HG03378 (cell line): ENCODE data around the gene EIF4EBP2.

Experiments used
- ATAC-seq: cut with Tn5 transposase; IDR thresholded peaks from one replicate; pipeline ENCODE4 v1.9.1; 2021; ENCODE audit warnings: mild to moderate bottlenecking, moderate library complexity; ENCODE audit not compliant: unreplicated experiment

The EIF4EBP2 gene

GRCh38 chr10:70430493-70431445, 26.8 kb downstream of the EIF4EBP2 start:
- no peak for ATAC-seq

GRCh38 chr10:70432101-70432500, 28.2 kb downstream of the EIF4EBP2 start:
- no peak for ATAC-seq

GRCh38 chr10:70432561-70433263, 28.8 kb downstream of the EIF4EBP2 start:
- no peak for ATAC-seq

DNA sequence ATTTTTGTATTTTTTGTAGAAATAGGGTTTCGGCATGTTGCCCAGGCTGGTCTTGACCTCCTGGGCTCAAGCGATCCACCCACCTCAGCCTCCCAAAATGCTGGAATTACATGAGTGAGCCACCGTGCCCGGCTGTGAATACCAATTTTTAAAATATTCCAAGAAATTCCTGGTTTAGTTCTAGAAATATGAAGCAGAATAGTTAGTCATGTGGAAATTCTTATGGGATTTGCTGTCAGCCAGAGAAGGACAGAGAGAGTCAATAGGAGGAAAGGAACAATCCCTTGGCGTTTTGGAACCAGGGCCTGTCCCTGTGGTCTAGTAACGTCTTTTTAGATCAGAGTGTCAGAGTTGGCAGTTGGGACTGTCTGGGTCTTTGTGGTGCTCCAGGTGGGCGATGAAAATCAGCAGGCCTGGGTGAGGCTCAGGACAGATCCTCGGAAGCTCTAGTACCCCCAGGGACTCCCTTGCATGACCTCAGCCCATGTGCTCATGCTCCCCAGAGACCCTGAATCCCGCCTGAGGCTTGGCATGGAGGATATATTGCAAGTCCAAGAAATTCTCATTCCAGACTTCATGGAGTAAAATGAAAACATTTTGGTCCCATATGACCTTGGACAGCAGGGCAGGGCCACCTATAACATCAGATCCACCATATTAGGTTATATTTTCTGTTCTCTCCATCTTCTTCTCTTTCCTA, 29.8 kb downstream of the EIF4EBP2 start:
- ATAC-seq: no peak

DNA sequence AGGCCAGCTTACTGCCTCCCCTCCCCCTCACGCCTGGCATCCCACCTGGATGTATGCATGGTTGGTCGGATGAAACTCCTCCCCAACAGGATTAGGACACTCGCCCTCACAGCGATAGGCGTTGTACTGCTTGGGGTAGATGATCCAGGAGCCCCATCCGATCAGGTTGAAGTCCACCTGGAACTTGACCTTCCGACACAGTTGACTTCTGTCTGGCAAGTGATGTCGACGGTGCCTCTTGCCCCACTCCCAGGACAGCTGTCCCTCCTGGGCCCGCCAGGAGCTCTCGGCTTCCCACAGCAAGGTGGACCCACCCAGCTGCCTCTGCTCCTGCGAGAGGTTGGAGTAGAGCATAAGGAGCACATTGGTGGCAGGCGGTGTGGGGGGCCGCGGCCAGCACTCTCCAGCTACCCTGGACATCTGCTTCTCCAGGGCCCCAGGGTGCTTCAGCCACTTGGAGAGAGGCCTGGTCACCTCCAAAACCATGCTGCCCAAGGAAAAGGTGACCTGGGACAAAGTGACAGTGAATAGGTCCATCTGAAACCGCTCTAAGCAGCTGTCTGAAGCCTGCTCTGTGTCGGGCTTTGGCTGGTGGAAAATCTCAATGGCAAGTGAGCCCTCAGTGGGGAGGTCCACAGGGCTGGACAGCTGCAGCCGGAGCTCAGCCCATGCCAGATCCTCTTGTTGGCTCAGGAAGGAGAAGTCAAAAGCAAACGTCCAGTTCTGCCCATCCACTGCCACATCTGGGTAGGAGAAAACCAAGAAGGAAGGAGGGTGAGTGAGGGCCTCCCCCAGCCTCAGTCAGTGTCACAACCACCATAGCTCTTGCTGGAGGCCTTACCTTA, 31.5 kb downstream of the EIF4EBP2 start:
- no peak for ATAC-seq

GRCh38 chr10:70437721-70438120, 33.8 kb downstream of the EIF4EBP2 start:
- ATAC-seq: no peak

DNA sequence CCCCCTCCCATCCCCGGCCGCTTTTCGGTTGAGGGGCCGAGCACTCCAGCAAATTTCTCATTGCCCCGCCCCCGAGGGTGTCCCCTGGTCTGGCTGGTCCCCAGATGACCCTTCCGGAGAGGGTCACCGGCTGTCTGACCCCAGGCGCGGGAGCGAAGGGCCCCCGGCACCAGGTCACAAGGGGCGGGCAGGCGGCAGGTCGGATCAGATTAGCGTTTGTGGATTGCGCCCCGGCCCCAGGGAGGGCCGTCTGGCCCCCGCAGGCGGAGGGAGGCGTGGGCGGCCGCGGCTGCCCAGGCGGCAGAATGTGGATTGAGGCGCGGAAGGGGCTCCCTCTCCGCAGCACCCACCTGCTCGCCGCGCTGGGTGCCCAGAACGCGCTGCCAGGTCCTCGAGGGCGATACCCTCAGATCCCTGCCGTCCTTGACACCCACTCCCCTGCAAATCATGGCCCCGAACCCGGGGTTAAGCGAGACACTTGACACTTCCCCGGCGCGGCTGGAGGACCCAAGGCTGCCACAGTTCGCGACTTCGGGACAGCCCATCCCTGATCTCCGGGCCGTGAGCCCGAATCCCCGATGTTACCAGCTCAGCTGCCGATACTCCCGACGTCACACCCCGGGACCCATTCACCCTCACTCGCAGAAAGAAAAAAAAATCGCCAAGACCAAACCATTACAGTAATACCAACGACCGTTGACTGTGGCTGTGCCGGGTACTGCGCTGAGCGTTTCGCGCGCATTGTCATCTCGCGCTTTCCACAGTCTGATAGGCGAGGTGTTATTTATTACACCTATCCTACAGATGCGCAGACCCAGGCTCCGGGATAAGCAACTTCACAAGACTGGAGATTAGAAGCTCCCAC, 36.6 kb downstream of the EIF4EBP2 start:
- no peak for ATAC-seq

DNA sequence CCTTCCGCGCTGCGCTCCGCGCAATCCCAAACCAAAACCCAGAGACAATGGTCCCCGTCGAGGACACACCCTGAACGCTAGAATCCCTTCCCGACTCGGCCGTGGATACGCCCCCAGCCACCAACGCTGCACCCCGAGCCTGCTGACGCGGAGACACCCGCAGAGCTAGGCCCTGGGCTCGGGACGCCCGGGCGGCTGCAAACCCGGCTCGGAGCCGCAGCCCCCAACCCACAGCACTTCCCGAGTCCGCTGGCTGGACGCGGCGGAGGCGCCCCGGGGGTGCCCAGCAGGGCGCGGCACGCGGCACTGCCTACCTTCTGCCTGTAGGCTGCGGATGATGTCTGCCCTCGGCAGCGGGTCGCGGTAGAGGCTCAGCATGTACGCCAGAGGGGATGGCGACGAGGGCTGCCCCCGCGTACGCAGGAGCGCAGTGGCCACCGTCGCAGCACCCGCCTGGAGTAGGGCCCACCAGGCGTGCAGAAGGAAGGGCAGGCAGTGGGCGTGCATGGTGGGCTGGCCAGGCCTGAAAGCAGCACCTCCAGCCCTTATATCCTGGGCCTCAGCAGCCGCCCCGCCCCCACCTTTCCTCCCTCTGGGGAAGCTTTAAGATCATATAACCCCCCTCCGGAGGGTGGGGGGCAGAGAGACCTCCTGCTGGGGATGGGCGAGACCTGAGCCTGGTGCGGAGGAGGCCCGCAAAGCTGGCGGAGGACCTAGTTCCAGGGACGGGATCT, 37.4 kb downstream of the EIF4EBP2 start, which contains the start of gene NODAL:
Gene NODAL (minus strand): TSS at position 521 of the 734 bp plus-strand sequence. CDS start 14 bp downstream, at position 507.
- no peak for ATAC-seq

DNA sequence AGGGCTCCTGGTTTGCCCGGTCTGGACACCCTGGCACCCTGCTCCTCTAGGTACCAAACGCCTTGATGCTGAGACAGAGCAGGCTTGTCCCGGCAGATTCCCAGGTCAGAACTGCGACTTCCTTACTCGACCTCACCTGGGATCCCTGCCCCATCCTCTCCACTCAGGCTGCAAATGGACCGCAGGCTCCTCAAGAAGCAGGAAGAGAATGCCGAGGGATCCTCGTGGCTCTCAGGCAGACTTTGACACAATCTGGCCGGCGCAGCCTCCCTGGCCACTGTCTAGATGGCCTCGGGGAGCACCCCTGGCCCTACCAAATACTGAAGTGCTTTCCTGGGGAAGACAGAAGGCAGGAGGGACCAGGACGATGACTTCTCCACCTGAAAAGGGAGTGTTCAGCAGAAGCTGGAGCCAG, 38.0 kb downstream of the EIF4EBP2 start:
- ATAC-seq: no peak

- ATAC-seq: no peak
Observed at GRCh38 chr10:70442332-70442988, 38.5 kb downstream of the EIF4EBP2 start.

GRCh38 chr10:70444744-70445143, 40.8 kb downstream of the EIF4EBP2 start:
- ATAC-seq: no peak

- no peak for ATAC-seq
Observed at GRCh38 chr10:70445718-70446657, 42.0 kb downstream of the EIF4EBP2 start.

- ATAC-seq: no peak
Observed at GRCh38 chr10:70448236-70448635, 44.3 kb downstream of the EIF4EBP2 start.

DNA sequence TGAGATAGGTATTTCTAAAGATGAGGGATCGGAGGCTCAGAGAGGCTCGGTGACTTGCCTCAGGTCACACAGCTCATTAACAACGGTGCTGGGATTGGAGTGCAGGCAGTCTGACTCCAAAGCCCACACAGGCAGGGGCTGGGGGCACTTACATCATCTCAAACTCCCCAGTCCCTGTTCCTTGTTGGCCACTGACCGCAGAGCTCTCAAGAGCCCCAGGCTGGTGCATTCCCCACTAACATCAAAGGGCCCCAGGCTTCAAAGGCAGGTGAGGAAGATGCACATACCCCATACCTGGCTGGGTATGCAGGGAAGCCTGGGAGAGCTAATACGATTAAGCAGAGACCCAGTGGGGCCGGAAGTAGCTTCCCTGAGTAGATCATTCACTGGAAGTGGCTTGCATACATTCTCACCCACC, 51.3 kb downstream of the EIF4EBP2 start:
- no peak for ATAC-seq

GRCh38 chr10:70456164-70456563, 52.2 kb downstream of the EIF4EBP2 start:
- ATAC-seq: no peak

- ATAC-seq: no peak
Observed at GRCh38 chr10:70457759-70458305, 53.9 kb downstream of the EIF4EBP2 start.
